Activated CD8-positive, alpha-beta memory T cell treated with anti-CD3 and anti-CD28 coated beads, Interleukin-2, amount 50 U/mL, for 1 hour (primary cell): ENCODE measurements around the gene FAAH.

Experiments used
- DNase-seq: peaks from one replicate; pipeline ENCODE4 v3.0.0-alpha.2; 2020; ENCODE audit errors: extremely low read depth

FAAH gene

DNA sequence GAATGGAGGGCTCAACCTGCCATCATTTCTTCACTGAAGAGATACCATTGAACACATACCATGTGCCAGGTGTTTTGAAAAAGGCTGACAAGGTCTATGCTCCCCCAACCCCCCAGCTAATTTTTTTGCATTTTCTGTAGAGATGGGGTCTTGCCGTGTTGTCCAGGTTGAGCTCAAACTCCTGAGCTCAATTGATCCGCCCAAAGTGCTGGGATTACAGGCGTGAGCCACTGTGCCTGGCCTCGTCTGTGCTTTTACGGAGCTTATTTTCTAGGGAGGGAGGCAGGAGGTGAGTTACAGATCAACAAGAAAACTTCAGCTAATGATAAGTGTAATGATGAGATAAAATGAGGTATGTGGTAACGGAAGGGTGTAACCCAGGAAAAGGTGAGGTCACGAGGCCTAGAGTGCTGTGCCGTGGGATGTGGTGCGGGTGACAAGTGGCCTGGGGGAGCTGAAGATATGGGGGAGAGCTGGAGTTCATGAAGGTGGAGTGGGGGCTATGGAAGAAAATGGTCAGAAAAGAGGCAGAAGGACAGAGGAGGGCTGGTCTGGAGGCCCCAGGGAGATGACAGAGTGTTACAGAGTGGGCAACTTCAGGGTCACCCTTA, 28.2 kb downstream of the FAAH start:
- no peak for DNase-seq

DNA sequence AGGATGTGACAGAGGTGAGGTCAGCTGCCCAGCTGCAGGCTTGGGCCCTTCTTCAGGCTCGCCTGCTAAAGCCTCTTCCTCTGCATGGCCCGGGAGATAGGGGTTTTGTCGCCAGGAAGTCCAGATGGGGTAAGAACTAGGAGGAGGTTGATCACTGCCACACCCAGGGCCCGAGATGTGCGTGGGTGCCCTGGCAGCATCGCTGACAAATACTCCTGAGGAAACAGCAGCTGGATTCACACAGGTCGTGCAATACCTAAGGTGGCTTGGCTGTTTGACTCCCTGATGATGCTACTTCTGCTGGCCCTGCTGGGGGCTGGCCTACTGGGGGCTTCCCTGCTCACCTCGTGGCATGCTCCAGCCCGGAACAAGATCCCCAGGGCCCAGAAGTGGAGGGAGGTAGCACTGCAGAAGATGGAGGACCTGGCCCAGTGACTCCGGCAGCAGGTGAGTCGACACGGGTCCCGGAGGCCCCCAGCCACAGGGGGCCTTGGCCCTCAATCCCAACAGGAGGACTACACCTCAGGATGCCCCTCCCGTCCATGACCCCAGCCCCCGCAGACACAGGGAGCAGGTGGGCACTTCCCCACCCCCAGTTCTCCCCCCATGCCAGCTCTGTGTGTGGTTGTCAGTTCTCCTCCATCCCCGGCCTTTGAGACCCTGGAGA, 29.6 kb downstream of the FAAH start:
- no peak for DNase-seq

DNA sequence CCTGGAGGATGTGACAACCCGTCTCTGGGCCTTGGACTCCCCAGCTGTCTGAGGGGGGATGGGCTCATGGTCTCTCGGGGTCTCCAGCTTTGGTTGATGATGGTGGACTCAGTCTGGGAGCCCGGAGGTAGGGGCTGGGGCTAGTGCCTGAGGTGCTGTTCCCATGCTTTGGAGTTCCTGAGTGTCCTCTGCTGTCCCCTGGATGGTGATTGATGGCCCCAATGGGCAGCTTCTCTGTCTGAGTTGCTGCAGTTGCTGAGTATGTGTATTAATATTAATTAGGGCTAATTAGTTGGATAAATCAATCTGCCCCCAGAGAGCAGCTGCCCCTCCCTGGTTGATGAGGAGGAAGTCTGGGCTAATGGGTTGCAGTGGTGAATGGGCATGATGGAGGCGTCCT, 30.6 kb downstream of the FAAH start:
- no peak for DNase-seq

DNA sequence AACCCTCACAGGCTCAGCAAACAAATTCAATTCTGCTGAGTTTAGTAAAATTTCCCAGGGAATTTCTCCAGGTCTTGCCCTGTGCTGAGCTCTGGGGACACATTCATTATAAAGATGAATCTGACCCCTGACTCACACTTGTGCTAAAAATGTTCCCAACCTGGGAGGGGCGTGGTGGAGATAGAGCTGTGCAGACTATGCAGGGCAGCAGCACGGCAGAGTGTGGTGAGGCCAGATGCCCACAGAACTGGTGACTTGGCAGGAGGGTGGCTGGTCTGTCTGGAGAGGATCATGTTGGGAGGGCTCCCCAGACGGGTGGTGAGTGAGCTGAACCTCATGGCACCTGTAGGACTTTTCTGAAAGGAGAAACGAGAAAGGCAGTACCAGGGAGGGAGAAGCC, 31.6 kb downstream of the FAAH start:
- DNase-seq, result no peak

DNA sequence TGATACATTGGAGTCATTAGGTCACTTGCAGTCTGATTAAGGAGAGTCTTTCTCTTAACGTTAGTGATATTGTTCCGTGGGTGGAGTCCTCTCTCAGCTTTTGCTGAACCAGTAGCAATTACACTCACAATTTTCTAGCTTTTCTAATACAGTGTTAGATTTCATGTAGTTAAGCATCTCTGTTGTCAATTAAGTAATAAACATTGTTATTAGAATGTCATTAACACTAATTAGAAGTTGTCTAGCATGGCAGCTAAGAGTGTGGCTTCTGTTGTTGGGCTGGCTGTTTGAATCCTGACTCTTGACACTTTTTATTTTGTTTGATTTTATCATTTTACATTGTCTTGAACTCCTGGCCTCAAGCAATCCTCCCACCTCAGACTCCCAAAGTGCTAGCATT, 33.4 kb downstream of the FAAH start:
- DNase-seq, result no peak

DNA sequence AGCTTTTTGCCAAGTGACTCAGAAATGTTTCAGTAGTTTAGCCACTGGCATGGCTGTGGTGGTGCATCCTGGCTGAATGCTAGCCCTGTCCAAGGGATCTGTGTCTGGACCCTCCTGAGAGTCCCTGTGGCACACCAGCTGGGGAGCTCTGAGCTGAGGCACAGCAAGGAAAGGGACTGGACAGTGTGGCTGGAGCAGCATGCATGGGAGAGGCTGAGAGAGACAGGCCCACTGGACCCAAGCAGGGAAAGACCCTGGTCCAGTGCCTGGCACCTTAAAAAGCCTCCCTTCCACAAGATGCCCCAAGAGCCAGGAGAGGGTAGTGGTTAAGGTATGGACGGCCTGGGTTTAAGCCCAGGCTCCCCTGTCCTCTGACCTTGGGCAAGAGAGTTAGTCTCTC, 35.3 kb downstream of the FAAH start:
- DNase-seq, result no peak

DNA sequence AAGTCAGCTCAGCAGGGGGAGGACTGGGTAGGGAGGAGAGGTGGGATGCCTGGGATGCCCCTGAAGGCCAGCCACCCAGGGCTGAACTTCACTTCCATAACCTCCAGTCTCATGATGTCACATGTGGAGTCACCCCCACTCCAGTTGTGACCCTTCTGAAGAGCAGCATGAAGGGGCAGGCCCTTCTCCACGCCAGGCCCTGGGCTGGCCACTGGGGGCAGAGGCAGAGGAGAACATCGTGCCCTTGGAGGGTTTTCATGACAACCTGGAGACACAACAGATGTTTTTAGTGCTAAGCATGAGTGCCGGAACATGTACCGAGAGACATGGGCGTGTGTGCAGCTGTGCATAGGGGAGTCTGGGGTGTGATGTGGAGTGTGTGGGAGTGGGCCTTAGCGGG, 37.6 kb downstream of the FAAH start:
- no peak for DNase-seq

DNA sequence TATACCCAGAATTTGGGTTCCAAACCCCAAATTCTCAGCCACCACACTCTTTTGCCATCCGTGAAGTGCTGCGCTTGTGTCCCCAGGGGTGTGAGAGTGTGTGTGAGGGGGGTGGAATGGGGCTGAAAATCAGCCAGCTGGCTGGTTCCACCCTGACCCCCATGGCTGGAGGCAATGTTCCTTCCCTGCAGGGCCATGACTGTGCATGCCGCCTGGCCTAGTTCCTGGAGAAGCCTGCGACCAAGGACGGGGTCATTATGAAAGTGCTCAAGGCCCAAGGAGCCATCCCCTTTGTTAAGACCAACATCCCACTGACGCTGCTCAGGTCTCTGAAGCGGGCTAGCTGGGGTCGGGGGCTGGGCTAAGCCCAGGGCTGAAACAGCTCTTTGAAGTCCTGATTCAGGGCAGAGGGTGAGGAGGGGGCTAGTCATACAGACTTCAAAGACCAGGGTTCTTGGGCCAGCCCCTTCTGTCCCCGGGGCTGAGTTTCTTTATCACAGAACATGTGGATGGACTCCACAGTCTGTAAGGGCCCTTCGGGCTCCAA, 38.7 kb downstream of the FAAH start:
- no peak for DNase-seq

DNA sequence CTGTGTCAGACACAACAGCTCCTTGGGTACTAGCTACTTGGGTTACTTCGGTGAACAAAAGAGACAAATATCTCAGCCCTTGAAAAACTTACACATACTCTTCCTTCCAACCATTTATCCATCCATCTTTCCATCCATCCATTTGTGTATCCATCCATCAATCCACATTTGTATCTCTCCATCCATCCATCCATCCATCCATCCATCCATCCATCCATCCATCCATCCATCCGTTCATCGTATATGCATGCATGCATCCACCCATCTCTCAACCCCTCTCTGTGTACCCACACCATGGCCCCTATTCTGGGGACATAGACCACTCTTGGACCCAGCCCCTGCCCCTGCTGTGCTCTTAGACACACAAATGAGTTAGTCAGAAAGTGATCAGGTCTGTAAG, 40.2 kb downstream of the FAAH start:
- no peak for DNase-seq

DNA sequence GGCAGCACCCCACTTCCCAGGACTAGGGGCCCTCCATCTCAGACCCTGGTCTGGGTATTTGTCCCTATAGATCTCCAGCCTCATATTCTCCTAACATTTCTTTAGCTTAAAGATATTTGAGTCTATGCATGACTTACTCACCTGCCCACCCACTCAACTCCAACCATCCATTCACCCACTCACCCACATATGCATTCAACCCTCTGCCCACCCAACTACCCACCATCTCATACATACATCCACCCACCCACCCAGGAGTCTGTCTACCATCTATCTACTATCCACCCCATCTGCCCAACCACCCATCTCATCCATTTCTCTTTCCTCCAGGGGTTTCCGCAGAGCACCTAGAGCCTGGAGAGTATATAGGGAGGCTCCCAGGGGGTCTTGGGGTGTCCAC, 42.7 kb downstream of the FAAH start:
- DNase-seq, result no peak

DNA sequence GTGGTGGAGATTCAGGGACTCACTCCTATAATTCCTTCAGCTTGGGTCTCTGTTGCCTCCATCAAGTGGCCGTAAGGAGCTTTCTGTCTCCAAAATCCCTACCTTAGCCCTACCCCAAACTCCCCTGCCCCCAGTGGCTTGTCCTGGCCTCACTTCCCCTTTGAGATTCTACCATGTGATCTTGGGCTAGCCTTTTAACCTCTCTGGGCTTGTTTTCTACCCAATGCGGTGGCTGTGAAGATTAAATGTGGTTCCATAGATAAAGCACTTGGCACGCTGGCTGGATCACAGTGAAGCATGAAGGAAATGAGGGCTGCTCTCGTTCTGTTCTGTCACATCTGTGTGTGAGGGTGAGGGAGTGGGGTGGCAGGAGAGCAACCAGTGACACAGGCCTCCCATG, 43.6 kb downstream of the FAAH start:
- no peak for DNase-seq

DNA sequence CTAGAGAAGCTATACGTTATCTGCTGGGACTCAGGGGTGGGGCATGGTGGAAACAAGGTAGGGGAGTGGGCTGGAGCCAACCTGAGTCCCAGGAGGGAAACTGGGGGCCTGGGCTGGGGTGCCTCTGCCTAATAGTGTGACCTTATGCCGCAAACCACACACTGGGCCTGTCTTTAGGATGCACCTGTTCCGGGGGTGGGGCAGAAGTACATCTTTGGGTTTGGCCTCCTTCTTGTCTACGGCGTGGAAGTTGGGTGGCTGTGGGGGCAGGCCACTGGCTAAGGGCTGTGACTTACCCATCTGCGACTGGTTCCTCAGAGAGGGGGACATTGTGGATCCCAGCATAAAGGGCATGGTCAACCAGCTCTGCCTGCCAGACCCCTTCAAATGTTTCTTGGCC, 44.2 kb downstream of the FAAH start:
- no peak for DNase-seq

DNA sequence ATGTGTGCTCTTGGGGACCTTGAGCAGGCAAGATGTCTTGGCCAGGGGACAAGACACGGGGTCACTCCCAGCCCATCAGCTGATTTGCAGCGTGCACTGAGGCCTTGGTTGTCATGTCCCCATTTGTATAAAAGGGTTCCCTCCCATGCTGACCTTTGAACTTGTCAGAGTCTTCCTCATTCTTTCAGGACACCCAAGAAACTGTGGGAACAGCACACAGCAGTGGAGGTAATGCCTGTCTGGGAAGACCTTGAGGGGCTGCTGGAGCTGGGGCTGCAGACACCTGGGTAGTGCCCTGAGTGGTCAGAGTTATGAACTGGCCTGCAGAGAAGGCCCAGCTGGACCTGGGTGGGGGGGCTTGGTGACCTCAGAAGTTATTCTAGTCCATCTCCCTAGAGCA, 46.4 kb downstream of the FAAH start:
- DNase-seq, result no peak

DNA sequence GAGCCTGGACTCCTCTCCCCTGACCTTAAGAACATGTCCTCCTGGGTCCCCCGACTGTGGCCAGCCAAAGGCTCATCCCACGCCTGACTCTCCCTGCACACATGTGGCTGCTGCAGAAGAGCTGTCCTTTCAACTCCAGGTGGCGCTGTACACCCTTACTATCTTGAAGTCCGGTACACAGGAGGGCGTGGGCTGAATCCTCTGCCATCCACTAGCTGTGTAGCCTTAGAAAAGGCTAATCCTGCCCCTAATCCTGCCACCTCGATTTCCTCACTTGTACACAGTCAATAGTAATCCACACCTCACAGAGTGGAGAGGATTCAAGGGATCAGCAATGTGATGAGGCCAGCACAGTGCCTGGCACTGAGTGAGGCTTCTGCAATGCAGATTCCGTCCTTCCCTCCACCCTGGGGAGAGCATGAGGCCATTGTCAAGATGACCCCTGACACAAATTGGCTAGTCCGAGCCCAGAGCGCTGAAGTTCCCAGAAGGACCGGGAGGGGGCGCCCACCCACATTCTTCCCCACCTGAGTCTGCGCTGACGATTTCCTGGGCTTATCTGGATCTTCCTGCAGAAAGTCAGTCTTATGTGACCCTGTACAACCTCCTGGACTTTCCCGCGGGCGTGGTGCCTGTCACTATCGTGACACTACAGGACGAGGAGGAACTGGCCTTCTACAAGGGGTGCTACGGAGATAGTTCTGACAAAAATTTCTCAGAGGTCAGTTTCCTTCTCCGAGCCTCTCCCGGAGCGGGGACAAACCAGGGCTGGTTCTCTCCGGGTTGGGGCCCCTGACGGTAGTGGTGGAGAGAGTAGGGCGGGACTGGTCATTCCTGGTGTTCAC, 48.4 kb downstream of the FAAH start:
- DNase-seq, result no peak

DNA sequence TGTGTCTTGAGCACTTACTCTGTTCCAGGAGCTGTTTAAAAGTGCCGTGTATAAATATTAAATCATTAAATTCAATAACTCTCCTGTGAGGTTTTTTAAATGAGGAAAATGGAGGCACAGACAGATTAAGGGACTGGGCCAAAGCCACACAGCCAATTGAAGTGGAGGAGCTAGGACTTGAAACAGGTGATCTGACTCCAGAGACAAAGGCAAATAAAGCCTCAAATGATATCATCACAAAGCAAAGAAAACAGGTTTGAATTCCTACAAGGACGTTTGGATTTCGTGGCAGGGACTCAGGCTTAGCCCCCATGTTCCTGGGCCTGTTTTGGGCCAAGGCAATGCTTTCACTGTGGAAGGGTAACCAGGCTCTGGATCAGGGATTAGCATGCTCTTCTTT, 50.3 kb downstream of the FAAH start:
- no peak for DNase-seq

DNA sequence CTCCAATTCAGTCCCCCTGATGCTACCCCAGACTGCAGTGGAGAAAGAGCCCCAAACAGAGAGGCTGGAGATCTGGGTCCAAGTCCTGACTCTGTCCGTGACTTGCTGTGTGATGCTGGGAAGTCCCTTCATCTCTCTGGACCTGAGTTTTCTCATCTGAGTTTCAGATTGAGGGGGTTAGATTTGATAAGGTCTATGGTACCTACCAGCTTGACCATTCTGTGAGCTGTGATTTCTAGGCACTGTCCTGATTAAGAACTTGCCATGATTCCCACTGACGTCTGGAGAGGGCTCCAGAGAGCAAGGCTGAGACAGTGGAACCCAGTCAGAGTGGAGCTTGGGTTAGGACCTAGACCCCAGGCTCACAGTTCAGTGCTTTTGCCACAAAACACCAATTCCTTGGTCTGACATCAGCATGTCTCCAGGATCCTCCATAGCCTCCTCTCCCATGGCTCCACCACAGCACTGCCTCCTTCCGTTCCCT, 51.7 kb downstream of the FAAH start:
- no peak for DNase-seq

DNA sequence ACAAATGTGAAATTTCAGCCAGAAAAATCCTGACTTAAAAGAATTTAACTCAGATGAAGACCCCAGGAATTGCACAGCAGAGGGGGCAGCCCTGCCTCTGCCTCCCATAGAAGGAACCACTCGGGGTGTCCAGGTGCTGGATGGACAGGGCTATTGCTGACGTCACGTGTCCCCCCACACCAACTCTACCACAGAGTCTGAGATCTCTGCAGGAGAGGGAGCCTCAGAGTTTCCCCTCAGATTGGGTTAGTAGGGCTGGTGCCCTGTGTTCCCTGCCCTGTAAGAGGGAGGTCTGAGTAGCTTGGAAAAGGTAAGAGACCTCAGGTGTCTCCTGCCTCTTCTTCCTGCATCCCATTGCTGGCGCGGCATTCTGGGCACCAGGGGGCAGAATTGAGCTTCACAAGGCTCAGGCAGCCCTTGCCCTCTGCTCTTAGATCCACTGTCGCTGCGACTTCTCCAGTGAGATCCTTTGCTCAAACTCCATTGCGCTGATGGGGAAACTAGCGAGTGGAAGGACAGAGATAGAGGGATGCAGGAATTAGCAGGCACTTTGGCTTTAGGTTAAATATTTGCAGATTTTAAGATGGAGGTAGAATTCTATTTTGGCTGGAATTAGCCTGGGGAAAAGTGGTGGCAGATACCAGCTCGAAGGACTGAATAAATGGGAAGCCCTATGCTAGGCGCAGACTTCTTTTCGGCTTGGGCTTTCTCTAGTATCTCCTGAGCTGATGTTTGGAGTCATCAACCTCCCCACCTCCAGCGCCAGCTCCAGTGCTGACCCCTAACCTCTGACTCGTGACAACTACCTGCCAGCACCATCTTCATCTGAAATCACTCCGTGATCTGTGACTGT, 52.8 kb downstream of the FAAH start:
- no peak for DNase-seq

DNA sequence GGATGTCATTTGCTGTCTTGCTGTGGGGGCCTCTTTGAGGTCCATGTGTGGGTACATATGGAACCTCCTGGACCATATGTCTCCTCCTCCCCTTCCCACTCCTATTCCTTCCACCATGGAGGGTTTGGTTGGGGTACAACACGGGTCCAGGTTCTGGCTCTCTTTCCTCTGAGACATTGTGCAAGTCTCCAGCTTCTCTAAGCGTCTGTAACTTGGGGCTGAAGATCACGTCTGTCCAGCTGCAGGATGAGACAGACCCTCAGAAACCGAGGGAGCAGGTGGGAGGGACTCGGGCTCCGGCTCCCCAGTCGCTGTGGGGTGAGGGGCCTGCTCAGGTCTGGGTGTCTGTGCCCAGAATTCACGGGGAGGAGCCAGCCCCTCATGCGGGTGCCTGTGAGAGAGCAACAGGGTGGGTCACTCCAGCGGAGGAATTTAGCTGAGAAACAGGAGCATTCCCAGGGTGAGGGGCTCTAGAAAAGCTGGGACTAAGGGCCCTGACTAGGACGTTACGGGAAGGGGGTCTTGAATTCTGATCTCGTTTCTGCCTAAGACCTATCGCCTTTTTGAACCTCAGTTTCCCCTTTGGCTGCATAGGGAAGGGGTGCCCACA, 53.5 kb downstream of the FAAH start:
- no peak for DNase-seq

DNA sequence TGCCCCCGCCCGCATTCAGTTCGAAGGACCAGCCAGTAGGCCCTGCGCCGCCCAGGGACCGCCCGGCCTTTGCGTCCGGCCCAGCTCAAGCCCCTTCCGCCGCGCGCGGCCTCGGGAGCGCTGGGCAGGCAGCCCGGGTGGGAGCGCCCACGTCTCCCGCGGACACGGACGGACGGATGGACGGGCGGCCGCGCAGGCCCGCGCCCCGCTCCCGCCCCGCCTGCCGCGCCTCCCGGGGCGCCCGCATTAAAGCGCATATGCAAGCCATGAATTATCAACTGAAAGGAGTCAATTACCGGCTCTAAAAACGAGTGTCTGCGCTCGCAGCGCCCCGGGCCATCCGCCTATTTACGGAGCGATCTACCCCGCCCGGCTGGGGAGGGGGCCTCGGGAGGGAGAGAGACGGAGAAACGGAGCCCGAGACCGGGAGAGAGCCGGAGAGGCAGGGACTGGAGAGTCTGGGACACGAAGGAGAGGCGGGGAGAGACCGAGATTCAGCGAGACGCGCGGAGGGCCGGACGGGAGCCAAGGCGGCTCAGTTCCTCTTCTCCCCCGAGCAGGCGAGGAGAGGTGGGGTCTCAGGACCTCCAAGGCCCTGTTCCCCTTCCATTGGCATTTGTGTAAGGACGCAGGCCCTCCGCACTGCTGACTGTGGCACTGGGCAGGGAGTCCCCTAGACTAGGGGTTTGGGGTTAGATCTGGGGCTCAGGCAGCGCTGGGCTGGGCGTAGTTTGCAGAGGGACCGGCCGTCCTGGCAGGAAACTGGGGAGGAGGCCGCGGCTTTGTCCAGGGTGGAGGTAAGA, 54.2 kb downstream of the FAAH start:
- DNase-seq, result no peak
